NK-92 (cell line): ENCODE results near the gene PRELP.

ENCODE experiments used
- DNase-seq: peaks from one replicate; lab custom pipeline; 2025; ENCODE audit not compliant: unreplicated experiment; lab: John Stamatoyannopoulos, UW

Gene PRELP

GRCh38 chr1:203522237-203522636 lies 46.6 kb downstream of the PRELP start:
- DNase-seq = no peak

- DNase-seq = no peak
Measured at GRCh38 chr1:203523667-203524066, 48.1 kb downstream of the PRELP start.

GRCh38 chr1:203524152-203524551 lies 48.5 kb downstream of the PRELP start:
- no peak for DNase-seq

GRCh38 chr1:203524824-203525223 lies 49.2 kb downstream of the PRELP start:
- no peak for DNase-seq

- DNase-seq = no peak
Measured at GRCh38 chr1:203525685-203526084, 50.1 kb downstream of the PRELP start.

- DNase-seq = no peak
Measured at GRCh38 chr1:203526130-203526529, 50.5 kb downstream of the PRELP start.

- no peak for DNase-seq
Measured at GRCh38 chr1:203526572-203526971, 51.0 kb downstream of the PRELP start.

- no peak for DNase-seq
Measured at GRCh38 chr1:203527013-203527412, 51.4 kb downstream of the PRELP start.

- DNase-seq = no peak
Measured at GRCh38 chr1:203528063-203528462, 52.5 kb downstream of the PRELP start.

- no peak for DNase-seq
Measured at GRCh38 chr1:203528976-203529835, 53.6 kb downstream of the PRELP start.

- no peak for DNase-seq
Measured at GRCh38 chr1:203531063-203531462, 55.5 kb downstream of the PRELP start.

GRCh38 chr1:203534012-203534411 lies 58.4 kb downstream of the PRELP start:
- DNase-seq = no peak

- DNase-seq = no peak
Measured at GRCh38 chr1:203534526-203534925, 58.9 kb downstream of the PRELP start.

GRCh38 chr1:203536575-203536974 lies 61.0 kb downstream of the PRELP start:
- no peak for DNase-seq

GRCh38 chr1:203536980-203537455 lies 61.4 kb downstream of the PRELP start:
- no peak for DNase-seq

GRCh38 chr1:203537806-203538464 lies 62.3 kb downstream of the PRELP start:
- no peak for DNase-seq

- no peak for DNase-seq
Measured at GRCh38 chr1:203538726-203539125, 63.1 kb downstream of the PRELP start.

GRCh38 chr1:203539831-203540546 lies 64.4 kb downstream of the PRELP start:
- no peak for DNase-seq
